ENCODE data around the gene EDA.
"Not testable (repeated sequence)": the region's sequence is repeated elsewhere in the genome, so short reads cannot be mapped to it uniquely, and the experiment has no call there.

EDA gene

DNA sequence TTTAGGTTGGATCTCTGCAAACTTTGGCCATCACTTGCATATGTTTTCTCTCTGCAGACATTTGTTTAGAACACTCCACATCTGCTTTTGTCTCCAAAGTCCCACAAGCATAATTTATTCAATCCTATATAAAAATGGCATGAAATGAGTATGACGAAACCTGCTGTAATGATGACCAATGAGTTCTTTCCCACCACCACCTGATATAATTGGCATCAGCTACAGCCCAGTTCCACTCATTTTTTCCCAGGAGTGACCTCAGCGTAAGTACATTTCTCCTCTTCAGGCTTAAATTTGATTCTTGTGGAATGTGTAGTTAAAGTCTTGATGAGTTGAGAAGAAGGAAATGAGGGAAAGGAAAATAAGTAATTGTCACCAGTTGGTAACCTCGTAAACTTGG, 228.7 kb downstream of the EDA start:
- Histone ChIP-seq H3K36me3 (ENCODE audit: low read depth) (no peaks in the 10 kb centered on the region), H3K9me3 (ENCODE audit: severe bottlenecking) (no peaks in the 10 kb centered on the region), H3K27ac (ENCODE audit: poor library complexity, severe bottlenecking) (no peak overlapping the region), H3K27me3 (ENCODE audit: insufficient read depth, poor library complexity, severe bottlenecking) (no peaks in the 10 kb centered on the region), H3K4me1 (ENCODE audit: insufficient read depth, poor library complexity, severe bottlenecking) (no peaks in the 10 kb centered on the region), H3K4me3 (ENCODE audit: severe bottlenecking) (no peak overlapping the region)
- DNase-seq (ENCODE audit: low spot score) = no peak
- no peak for ATAC-seq (ENCODE audit: low read depth)
- TF ChIP-seq, protein P1, sequence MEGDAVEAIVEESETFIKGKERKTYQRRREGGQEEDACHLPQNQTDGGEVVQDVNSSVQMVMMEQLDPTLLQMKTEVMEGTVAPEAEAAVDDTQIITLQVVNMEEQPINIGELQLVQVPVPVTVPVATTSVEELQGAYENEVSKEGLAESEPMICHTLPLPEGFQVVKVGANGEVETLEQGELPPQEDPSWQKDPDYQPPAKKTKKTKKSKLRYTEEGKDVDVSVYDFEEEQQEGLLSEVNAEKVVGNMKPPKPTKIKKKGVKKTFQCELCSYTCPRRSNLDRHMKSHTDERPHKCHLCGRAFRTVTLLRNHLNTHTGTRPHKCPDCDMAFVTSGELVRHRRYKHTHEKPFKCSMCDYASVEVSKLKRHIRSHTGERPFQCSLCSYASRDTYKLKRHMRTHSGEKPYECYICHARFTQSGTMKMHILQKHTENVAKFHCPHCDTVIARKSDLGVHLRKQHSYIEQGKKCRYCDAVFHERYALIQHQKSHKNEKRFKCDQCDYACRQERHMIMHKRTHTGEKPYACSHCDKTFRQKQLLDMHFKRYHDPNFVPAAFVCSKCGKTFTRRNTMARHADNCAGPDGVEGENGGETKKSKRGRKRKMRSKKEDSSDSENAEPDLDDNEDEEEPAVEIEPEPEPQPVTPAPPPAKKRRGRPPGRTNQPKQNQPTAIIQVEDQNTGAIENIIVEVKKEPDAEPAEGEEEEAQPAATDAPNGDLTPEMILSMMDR (IDR thresholded peaks at IDR 0.05; ENCODE audit: poor library complexity, severe bottlenecking) = no peak

DNA sequence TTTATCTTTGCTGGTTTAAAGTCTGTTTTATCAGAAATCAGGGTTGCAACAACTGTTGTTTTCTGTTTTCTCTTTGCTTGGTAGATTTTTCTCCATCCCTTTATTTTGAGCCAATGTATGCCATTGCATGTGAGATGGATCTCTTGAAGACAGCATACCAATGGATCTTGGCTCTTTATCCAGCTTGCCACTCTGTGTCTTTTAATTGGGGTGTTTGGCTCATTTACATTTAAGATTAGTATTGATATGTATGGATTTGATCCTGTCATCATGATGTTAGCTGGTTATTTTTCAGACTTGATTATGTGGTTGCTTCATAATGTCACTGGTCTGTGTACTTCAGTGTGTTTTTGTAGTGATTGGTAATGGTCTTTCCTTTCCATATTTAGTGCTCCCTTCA, 244.1 kb downstream of the EDA start:
- not testable (repeated sequence) for H3K27me3 ChIP-seq (ENCODE audit: insufficient read depth, poor library complexity, severe bottlenecking); ATAC-seq (ENCODE audit: low read depth); H3K4me1 ChIP-seq (ENCODE audit: insufficient read depth, poor library complexity, severe bottlenecking); H3K36me3 ChIP-seq (ENCODE audit: low read depth); H3K4me3 ChIP-seq (ENCODE audit: severe bottlenecking); DNase-seq (ENCODE audit: low spot score); H3K27ac ChIP-seq (ENCODE audit: poor library complexity, severe bottlenecking); H3K9me3 ChIP-seq (ENCODE audit: severe bottlenecking)

DNA sequence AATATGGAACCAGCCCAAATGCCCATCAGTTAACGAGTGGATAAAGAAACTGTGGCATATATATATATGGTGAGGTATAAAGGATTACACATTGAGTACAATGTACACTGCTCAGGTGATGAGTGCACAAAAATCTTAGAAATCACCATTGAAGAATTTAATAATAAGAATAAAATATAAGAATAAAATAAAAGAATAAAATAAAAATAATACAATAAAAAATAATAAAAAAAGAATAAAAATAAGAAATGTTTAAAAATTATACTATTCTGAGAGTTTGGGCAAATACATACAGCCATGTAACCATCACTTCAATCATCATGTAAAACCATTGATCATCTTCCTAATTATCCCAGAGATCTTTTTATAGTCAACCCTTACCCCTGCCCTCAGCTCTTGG, 260.3 kb downstream of the EDA start:
- H3K27me3 ChIP-seq (ENCODE audit: insufficient read depth, poor library complexity, severe bottlenecking) = no peaks in the 10 kb centered on the region
- H3K4me3 ChIP-seq (ENCODE audit: severe bottlenecking) = no peak overlapping the region
- TF ChIP-seq, protein P1 (IDR thresholded peaks at IDR 0.05; ENCODE audit: poor library complexity, severe bottlenecking) = no peak
- no peaks in the 10 kb centered on the region for H3K36me3 ChIP-seq (ENCODE audit: low read depth)
- ATAC-seq (ENCODE audit: low read depth) = no peak
- no peaks in the 10 kb centered on the region for H3K4me1 ChIP-seq (ENCODE audit: insufficient read depth, poor library complexity, severe bottlenecking)
- H3K9me3 ChIP-seq (ENCODE audit: severe bottlenecking) = no peaks in the 10 kb centered on the region
- DNase-seq (ENCODE audit: low spot score) = no peak
- H3K27ac ChIP-seq (ENCODE audit: poor library complexity, severe bottlenecking) = no peak overlapping the region

DNA sequence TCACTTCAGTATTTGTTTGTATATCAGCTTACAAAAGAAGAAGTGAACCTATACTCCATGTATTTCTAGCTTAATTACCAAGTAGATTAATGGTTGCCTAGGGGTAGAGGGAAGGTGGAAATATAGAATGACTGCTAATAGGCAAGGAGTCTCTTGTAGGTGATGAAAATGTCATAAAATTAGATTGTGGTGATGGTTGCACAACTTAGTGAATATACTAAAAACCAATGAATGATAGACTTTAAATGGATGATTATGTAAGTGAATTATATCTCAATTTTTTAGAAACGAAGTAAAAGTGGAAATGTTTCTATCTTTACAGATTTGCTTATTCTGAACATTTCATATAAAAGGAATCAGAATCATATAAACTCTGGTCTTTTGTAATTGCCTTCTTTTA, 268.3 kb downstream of the EDA start:
- Histone ChIP-seq H3K27ac (ENCODE audit: poor library complexity, severe bottlenecking) (no peak overlapping the region), H3K4me3 (ENCODE audit: severe bottlenecking) (no peak overlapping the region), H3K27me3 (ENCODE audit: insufficient read depth, poor library complexity, severe bottlenecking) (no peaks in the 10 kb centered on the region), H3K4me1 (ENCODE audit: insufficient read depth, poor library complexity, severe bottlenecking) (no peaks in the 10 kb centered on the region), H3K36me3 (ENCODE audit: low read depth) (no peaks in the 10 kb centered on the region), H3K9me3 (ENCODE audit: severe bottlenecking) (no peaks in the 10 kb centered on the region)
- DNase-seq (ENCODE audit: low spot score) (no peak), ATAC-seq (ENCODE audit: low read depth) (no peak)
- TF ChIP-seq, protein P1 (IDR thresholded peaks at IDR 0.05; ENCODE audit: poor library complexity, severe bottlenecking) = no peak

DNA sequence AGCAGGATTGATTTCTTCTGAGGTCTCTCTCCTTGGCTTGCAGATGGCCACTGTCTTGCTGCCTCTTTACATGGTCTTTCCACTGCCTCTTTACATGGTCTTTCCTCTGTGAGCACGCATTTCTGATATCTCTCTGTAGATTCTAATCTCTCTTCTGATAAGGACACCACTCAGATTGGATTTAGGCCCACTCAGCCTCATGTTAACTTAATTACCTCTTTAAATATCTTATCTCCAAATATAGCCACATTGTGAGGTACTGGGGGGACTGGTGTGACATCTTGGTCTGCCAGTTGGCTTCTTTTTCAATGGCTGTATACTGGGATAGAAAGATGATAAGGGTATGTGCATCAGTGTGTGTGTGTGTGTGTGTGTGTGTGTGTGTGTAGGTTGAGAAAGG, 280.1 kb downstream of the EDA start:
- TF ChIP-seq, protein P1 (IDR thresholded peaks at IDR 0.05; ENCODE audit: poor library complexity, severe bottlenecking) = no peak
- Histone ChIP-seq H3K27ac (ENCODE audit: poor library complexity, severe bottlenecking) (no peak overlapping the region), H3K4me1 (ENCODE audit: insufficient read depth, poor library complexity, severe bottlenecking) (no peaks in the 10 kb centered on the region), H3K4me3 (ENCODE audit: severe bottlenecking) (no peak overlapping the region), H3K36me3 (ENCODE audit: low read depth) (no peaks in the 10 kb centered on the region), H3K27me3 (ENCODE audit: insufficient read depth, poor library complexity, severe bottlenecking) (no peaks in the 10 kb centered on the region), H3K9me3 (ENCODE audit: severe bottlenecking) (no peaks in the 10 kb centered on the region)
- DNase-seq (ENCODE audit: low spot score) (no peak), ATAC-seq (ENCODE audit: low read depth) (no peak)
